Activated T-cell treated with anti-CD3 and anti-CD28 coated beads, Interleukin-2, amount 50 U/mL, for 4 hours (primary cell): Measurements from ENCODE around the gene NAV2. TPM values are rescaled to one million over a fixed set of nuclear protein-coding genes. Genes with fewer than 3 reads are reported as not detected.
A peak's percentile ranks its signal among the peaks of the same experiment; 100 is the strongest.

Experiments
- ATAC-seq, 2 donors: fragments of 200-7000 bp; cut with Tn5 transposase; one replicate each; pipeline ENCODE4 v1.10.0; 2021
- DNase-seq: peaks from one replicate; pipeline ENCODE4 v3.0.0-alpha.2; 2020
- H3K27me3 Mint-ChIP-seq: one replicate; pipeline ENCODE4 v1.8.0; 2021; ENCODE audit warnings: low read depth, mixed read lengths
- H3K36me3 Mint-ChIP-seq: one replicate; pipeline ENCODE4 v1.8.0; 2022; ENCODE audit warnings: mixed read lengths; ENCODE audit not compliant: insufficient read depth
- H3K4me1 Mint-ChIP-seq: one replicate; pipeline ENCODE4 v1.8.0; 2021; ENCODE audit warnings: low read depth, mixed read lengths
- H3K4me3 Mint-ChIP-seq: one replicate; pipeline ENCODE4 v1.8.0; 2021; ENCODE audit warnings: mild to moderate bottlenecking, moderate library complexity, mixed read lengths
- H3K9me3 Mint-ChIP-seq: one replicate; pipeline ENCODE4 v1.8.0; 2021; ENCODE audit warnings: mixed read lengths
- total RNA-seq, 3 donors: library from RNA; stranded (reverse); gene quantifications; one replicate each; pipeline ENCODE4 v1.2.1, GENCODE V29; 2021

NAV2 gene
- total RNA-seq, 3 donors from 2014 or later: 0.08 to 0.60 (median 0.35) TPM

GRCh38 chr11:20138707-20139106 is 426.1 kb downstream of the NAV2 start:
- Mint-ChIP-seq H3K9me3 (no peaks in the 10 kb centered on the region), H3K4me3 (no peak overlapping the region), H3K27me3 (peaks cover 38% of the 10 kb centered on the region), H3K4me1 (no peaks in the 10 kb centered on the region), H3K36me3 (no peaks in the 10 kb centered on the region)
- DNase-seq: no peak
- ATAC-seq: no peak

- no peak for ATAC-seq
- DNase-seq: no peak
- H3K27me3 Mint-ChIP-seq: peaks cover 32% of the 10 kb centered on the region
- H3K9me3 Mint-ChIP-seq: peaks cover 7% of the 10 kb centered on the region
- H3K4me3 Mint-ChIP-seq: no peak overlapping the region
- peaks cover 2% of the 10 kb centered on the region for H3K36me3 Mint-ChIP-seq
- peaks cover 18% of the 10 kb centered on the region for H3K4me1 Mint-ChIP-seq
Measured at GRCh38 chr11:20154381-20154780, 441.7 kb downstream of the NAV2 start.

GRCh38 chr11:20155683-20156279 is 443.1 kb downstream of the NAV2 start:
- Mint-ChIP-seq H3K9me3 (peaks cover 12% of the 10 kb centered on the region), H3K4me3 (peak overlapping the region; percentile 70), H3K27me3 (peaks cover 40% of the 10 kb centered on the region), H3K4me1 (peaks cover 18% of the 10 kb centered on the region), H3K36me3 (peaks cover 2% of the 10 kb centered on the region)
- ATAC-seq (no peak), DNase-seq (no peak)

- H3K27me3 Mint-ChIP-seq: peaks cover 46% of the 10 kb centered on the region
- H3K36me3 Mint-ChIP-seq: peaks cover 2% of the 10 kb centered on the region
- ATAC-seq: peak; percentile 69 to 77
- peak; percentile 53 for DNase-seq
- H3K4me3 Mint-ChIP-seq: peak overlapping the region; percentile 70
- H3K9me3 Mint-ChIP-seq: peaks cover 15% of the 10 kb centered on the region
- peaks cover 18% of the 10 kb centered on the region for H3K4me1 Mint-ChIP-seq
Measured at GRCh38 chr11:20156280-20156875, 443.7 kb downstream of the NAV2 start.

- Mint-ChIP-seq H3K36me3 (peaks cover 2% of the 10 kb centered on the region), H3K27me3 (peaks cover 53% of the 10 kb centered on the region), H3K9me3 (peaks cover 15% of the 10 kb centered on the region), H3K4me3 (peak overlapping the region; percentile 70), H3K4me1 (peaks cover 18% of the 10 kb centered on the region)
- ATAC-seq (peak; percentile 39 to 41), DNase-seq (peak; percentile 38)
Measured at GRCh38 chr11:20156876-20157613, 444.4 kb downstream of the NAV2 start.

- no peak overlapping the region for H3K4me3 Mint-ChIP-seq
- H3K9me3 Mint-ChIP-seq: peaks cover 15% of the 10 kb centered on the region
- DNase-seq: no peak
- peaks cover 19% of the 10 kb centered on the region for H3K4me1 Mint-ChIP-seq
- peaks cover 59% of the 10 kb centered on the region for H3K27me3 Mint-ChIP-seq
- ATAC-seq: no peak
- peaks cover 2% of the 10 kb centered on the region for H3K36me3 Mint-ChIP-seq
Measured at GRCh38 chr11:20157728-20158127, 445.1 kb downstream of the NAV2 start.

- Mint-ChIP-seq H3K27me3 (peaks cover 68% of the 10 kb centered on the region), H3K36me3 (peaks cover 2% of the 10 kb centered on the region), H3K4me1 (peaks cover 28% of the 10 kb centered on the region), H3K9me3 (peaks cover 15% of the 10 kb centered on the region), H3K4me3 (no peak overlapping the region)
- no peak for DNase-seq
- ATAC-seq: no peak
Measured at GRCh38 chr11:20158597-20159257, 446.1 kb downstream of the NAV2 start.

- Mint-ChIP-seq H3K4me3 (no peak overlapping the region), H3K27me3 (peaks cover 77% of the 10 kb centered on the region), H3K36me3 (peaks cover 2% of the 10 kb centered on the region), H3K9me3 (peaks cover 15% of the 10 kb centered on the region), H3K4me1 (peaks cover 31% of the 10 kb centered on the region)
- ATAC-seq (no peak), DNase-seq (no peak)
Measured at GRCh38 chr11:20159466-20160381, 447.1 kb downstream of the NAV2 start.

DNA sequence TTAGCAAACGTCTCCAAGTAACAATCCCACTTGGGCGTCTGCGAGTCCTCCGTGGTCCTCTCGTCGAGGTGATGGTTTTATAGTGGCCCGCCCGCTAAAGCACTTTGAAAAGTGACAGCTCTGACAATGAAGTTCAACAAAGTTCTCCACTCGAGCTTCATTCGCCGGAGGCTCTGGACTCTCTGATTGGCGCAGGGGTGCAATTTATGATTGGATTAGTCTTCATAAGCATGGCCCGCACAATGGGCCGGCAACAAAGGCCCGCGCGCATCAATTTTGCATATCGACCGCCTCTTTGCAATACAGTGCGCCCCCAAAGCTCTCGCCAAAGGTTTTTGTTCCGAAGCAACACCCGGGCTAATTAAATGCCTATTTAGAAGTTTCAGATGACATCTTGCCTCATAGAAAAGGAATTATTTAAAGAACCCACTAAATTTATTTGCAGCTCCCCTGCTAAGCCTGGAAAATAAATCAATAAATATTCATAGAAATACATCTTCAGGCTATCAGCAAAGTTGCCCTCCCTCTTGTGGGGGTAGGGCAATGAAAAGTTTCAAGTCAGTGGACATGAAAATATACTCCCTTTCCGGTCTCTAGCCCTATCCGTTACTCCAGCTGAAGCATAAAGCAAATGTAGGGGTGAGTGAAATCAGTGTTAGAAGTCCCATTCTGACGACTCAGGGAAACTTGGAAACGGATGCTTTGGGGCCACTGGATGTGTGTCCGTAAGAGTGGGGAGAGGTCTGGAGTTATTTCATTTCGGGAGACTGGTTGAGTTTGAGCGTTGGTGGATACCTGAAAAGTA is 448.0 kb downstream of the NAV2 start, which contains the start of gene DBX1:
TSS of gene DBX1 (minus strand) at position 51 of the 805 bp plus-strand sequence. CDS start 151 bp downstream, outside the sequence.
- peaks cover 31% of the 10 kb centered on the region for H3K4me1 Mint-ChIP-seq
- no peak within 1 kb of the TSS for H3K4me3 Mint-ChIP-seq
- peaks cover 2% of the 10 kb centered on the region for H3K36me3 Mint-ChIP-seq
- peaks cover 83% of the 10 kb centered on the region for H3K27me3 Mint-ChIP-seq
- peaks cover 15% of the 10 kb centered on the region for H3K9me3 Mint-ChIP-seq
- DNase-seq: no peak
- no peak for ATAC-seq

DNA sequence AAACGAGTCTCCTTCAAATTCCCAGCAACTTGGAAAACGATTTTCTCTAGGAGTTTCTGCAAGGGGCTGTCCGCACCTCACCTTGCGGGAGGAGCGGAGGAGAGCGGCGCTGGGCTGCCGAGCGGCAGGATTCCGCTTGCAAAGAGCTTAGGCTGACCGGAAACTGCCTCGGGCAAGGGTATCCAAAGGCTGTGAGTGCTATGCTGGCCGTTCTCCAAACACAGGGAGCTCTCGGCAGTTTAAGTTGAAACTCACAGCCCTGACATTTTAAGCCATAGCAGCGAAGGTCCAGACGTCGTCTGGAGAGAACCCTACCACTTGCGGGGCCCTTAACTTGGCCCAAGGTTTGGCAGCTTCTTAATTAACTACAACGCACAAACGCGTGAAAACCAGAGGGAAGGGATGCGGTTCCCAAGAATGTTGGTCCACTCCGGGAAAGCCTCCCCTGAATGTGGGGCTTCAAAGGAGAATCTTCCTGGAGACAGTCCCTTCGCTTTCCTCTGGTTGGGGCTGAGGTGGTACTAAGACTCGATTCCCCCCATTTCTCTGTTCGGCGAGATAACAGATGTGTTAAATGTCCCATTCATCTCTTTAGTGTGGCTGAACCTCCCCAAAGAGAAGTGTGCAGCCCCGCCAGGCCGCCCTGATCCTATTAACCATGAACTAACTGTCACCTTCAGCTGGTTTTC is 448.7 kb downstream of the NAV2 start:
- H3K4me1 Mint-ChIP-seq: peaks cover 25% of the 10 kb centered on the region
- ATAC-seq (no peak), DNase-seq (no peak)
- H3K27me3 Mint-ChIP-seq: peaks cover 82% of the 10 kb centered on the region
- no peak overlapping the region for H3K4me3 Mint-ChIP-seq
- peaks cover 2% of the 10 kb centered on the region for H3K36me3 Mint-ChIP-seq
- H3K9me3 Mint-ChIP-seq: peaks cover 15% of the 10 kb centered on the region

DNA sequence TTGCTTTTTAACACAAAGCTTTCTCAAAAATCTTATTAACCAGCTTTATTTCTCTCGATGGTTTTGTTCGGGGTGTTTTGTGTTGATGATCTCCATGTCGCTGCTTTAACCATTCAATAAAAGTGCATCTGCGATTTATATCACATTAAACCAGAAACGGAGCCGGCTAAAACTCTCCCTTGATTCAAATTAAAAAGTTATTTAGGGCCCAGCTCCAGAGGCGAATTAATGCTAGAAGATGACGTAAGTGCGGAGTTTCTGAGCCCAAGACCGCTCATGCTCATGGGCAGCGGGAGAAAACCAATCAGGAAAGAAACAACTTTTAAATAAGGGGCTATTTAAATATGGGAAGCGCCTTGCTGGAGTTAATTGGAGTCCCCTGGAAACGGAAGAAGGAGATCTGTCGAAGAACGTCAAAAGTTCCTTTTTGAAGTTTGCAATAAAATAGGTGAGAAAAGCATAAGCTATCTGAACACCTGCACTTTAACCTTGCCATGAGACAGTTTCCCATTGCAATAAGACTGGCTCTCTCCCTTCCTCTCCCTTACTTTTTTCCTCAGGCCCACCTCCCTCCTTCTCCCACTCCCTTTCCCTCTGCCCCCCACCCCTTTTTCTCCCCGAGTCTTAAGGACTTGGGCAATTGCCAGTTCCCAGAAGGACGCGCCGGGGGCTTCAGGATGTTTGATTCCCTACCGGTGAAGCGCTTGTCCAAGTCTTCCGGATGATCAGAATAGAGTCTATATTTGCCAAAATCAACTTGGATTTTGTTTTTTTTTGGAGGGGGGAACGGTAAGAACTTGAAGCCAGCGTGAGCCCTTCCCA is 449.5 kb downstream of the NAV2 start:
- Mint-ChIP-seq H3K4me3 (no peak overlapping the region), H3K9me3 (peaks cover 15% of the 10 kb centered on the region), H3K36me3 (peaks cover 2% of the 10 kb centered on the region), H3K27me3 (peaks cover 86% of the 10 kb centered on the region), H3K4me1 (peaks cover 24% of the 10 kb centered on the region)
- no peak for ATAC-seq
- DNase-seq: no peak
